Measurements from ENCODE around the gene NPW.

- TF ChIP-seq CTCF (conservative IDR thresholded peaks at IDR 0.05) (no peak; the same call in 1 of the 2 replicates), ZFX (IDR thresholded peaks at IDR 0.05) (0 out of 2 replicates have a peak, but pooled peaks have one; percentile 56)
Measured at GRCh38 chr16:2047330-2048115, 27.9 kb downstream of the NPW start, which contains the start of the genes NTHL1 and TSC2.
